Measurements from ENCODE around the gene NUP62. TPM values are rescaled to one million over a fixed set of nuclear protein-coding genes. Genes with fewer than 3 reads are reported as not detected.

Gene NUP62
- total and polyA plus RNA-seq, 10 donors, result 17.3 to 60.9 (median 46.1) TPM

GRCh38 chr19:49877879-49878743 lies 51.2 kb downstream of the NUP62 start:
- H3K27ac ChIP-seq, result peak overlapping the region; percentile 96 to 100 (median 99)
- TF ChIP-seq CTCF (IDR thresholded peaks at IDR 0.05 in 8 of 11, conservative IDR thresholded peaks at IDR 0.05 in 3 of 11) (peak in 1 of 11 experiments; percentile 22), POLR2A (IDR thresholded peaks at IDR 0.05) (no peak), POLR2AphosphoS5 (IDR thresholded peaks at IDR 0.05) (peak in 2 of 3 donors; percentile 40 to 47)
- intact Hi-C loops (cut with DNase I; ENCODE audit: low total_unique reads), result no loop called here
- no peaks in the 10 kb centered on the region for H3K9me3 ChIP-seq
- WGBS, 5 donors, result 11 to 18% (median 12%) methylated on average over 25 to 41 of the region's 41 CpGs
- H3K27me3 ChIP-seq (replicated peaks in 1 of 7), result no peaks in the 10 kb centered on the region
- H3K4me3 ChIP-seq, result peak overlapping the region; percentile 48 to 87 (median 76)
- H3K36me3 ChIP-seq, result peaks cover 9 to 61% (median 40%) of the 10 kb centered on the region in 6 donors
- H3K4me1 ChIP-seq, result peaks cover 10 to 51% (median 28%) of the 10 kb centered on the region in 6 donors
- peak; percentile 100 for DNase-seq

- H3K27me3 ChIP-seq (replicated peaks in 1 of 7), result no peaks in the 10 kb centered on the region
- intact Hi-C loops (cut with DNase I; ENCODE audit: low total_unique reads), result no loop called here
- H3K27ac ChIP-seq, result peak within 1 kb of the TSS; percentile 96 to 100 (median 99)
- no peaks in the 10 kb centered on the region for H3K9me3 ChIP-seq
- peak; percentile 91 to 97 (median 92) for TF ChIP-seq POLR2AphosphoS5 (IDR thresholded peaks at IDR 0.05)
- TF ChIP-seq POLR2A (IDR thresholded peaks at IDR 0.05), result peak; percentile 10 to 88 (median 69)
- TF ChIP-seq CTCF (IDR thresholded peaks at IDR 0.05 in 8 of 11, conservative IDR thresholded peaks at IDR 0.05 in 3 of 11), result peak in 1 of 11 experiments; percentile 16
- H3K4me3 ChIP-seq, result peak within 1 kb of the TSS; percentile 58 to 87 (median 76)
- peaks cover 10 to 60% (median 32%) of the 10 kb centered on the region in 6 donors for H3K4me1 ChIP-seq
- peaks cover 9 to 61% (median 32%) of the 10 kb centered on the region in 6 donors for H3K36me3 ChIP-seq
- 0 to 1% (median 0%) methylated on average over 46 to 61 of the region's 61 CpGs for WGBS, 5 donors
- peak; percentile 99 for DNase-seq
Observed at GRCh38 chr19:49877020-49877878, 52.1 kb downstream of the NUP62 start, which contains the start of the genes AKT1S1 and TBC1D17. Gene AKT1S1, minus strand, starts transcription at chr19:49877355. Its CDS starts 4,060 bp downstream, at chr19:49873295. Gene TBC1D17, plus strand, starts transcription at chr19:49877702. Its CDS starts 22 bp downstream, at chr19:49877724.

- WGBS, 5 donors, result 0% methylated on average over 36 to 46 of the region's 46 CpGs
- H3K27me3 ChIP-seq (replicated peaks in 1 of 7), result no peaks in the 10 kb centered on the region
- H3K4me3 ChIP-seq, result peak overlapping the region; percentile 54 to 87 (median 76)
- H3K4me1 ChIP-seq, result peaks cover 10 to 67% (median 35%) of the 10 kb centered on the region in 6 donors
- H3K36me3 ChIP-seq, result peaks cover 9 to 61% (median 25%) of the 10 kb centered on the region in 6 donors
- DNase-seq, result peak; percentile 98
- H3K27ac ChIP-seq, result peak overlapping the region; percentile 96 to 100 (median 99)
- intact Hi-C loops (cut with DNase I; ENCODE audit: low total_unique reads), result no loop called here
- TF ChIP-seq CTCF (IDR thresholded peaks at IDR 0.05 in 8 of 11, conservative IDR thresholded peaks at IDR 0.05 in 3 of 11), result no peak
- peak in 1 of 3 donors; percentile 45 for TF ChIP-seq POLR2A (IDR thresholded peaks at IDR 0.05)
- peak; percentile 78 to 95 (median 88) for TF ChIP-seq POLR2AphosphoS5 (IDR thresholded peaks at IDR 0.05)
- H3K9me3 ChIP-seq, result no peaks in the 10 kb centered on the region
Observed at GRCh38 chr19:49876422-49877019, 52.8 kb downstream of the NUP62 start.

All from spleen (tissue), 11 donors.